Measurements from ENCODE around the gene FOS.
"Not testable (repeated sequence)": the region's sequence is repeated elsewhere in the genome, so short reads cannot be mapped to it uniquely, and the experiment has no call there.

Gene FOS

DNA sequence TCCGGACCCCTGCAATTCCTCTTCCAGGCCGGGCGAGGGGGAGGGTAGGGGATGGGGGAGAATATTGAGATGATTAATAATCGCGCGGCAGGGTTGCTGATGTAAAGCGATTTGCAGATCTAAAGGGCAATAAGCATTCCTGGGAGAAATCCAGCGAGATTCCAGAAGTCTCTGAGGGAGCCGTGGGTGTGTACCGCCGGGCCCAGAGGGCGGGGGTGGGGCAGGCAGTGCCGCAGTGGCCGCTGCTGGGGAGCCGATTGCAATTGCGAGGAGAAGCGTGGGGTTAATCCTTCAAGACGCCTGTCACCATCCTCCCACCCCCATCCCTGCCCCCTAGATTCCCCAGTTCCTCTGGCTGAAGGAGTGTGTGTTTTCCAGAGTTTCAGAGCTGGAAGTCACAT, 16.4 kb downstream of the FOS start:
- no peak for DNase-seq (ENCODE audit: low read depth)

GRCh38 chr14:75295491-75296345, 17.1 kb downstream of the FOS start:
- DNase-seq (ENCODE audit: low read depth): no peak

DNA sequence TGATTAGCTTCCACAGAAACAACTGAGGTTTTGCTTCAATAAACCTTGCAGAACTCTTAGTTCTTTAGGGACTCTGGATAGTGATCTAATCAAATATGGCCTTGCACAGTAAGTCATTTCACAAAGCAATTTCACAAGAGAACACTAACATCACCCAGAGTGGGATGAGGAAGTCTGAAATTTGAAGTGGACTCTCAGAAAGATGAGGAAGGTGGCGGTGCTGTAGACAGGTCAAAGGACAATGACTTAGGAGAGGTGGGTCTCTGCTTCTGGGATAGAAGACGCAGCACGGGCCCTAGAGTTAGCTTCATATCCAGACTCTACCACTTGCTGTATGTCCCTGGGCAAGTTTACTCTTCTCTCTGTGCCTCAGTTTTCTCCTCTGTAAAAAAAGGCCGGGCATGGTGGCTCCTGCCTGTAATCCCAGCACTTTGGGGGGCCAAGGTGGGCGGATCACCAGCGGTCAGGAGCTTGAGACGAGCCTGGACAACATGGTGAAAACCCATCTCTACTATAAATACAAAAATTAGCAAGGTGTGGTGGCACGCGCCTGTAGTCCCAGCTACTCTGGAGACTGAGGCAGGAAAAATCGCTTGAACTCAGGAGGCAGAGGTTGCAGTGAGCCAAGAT, 18.9 kb downstream of the FOS start:
- no peak for DNase-seq (ENCODE audit: low read depth)

DNA sequence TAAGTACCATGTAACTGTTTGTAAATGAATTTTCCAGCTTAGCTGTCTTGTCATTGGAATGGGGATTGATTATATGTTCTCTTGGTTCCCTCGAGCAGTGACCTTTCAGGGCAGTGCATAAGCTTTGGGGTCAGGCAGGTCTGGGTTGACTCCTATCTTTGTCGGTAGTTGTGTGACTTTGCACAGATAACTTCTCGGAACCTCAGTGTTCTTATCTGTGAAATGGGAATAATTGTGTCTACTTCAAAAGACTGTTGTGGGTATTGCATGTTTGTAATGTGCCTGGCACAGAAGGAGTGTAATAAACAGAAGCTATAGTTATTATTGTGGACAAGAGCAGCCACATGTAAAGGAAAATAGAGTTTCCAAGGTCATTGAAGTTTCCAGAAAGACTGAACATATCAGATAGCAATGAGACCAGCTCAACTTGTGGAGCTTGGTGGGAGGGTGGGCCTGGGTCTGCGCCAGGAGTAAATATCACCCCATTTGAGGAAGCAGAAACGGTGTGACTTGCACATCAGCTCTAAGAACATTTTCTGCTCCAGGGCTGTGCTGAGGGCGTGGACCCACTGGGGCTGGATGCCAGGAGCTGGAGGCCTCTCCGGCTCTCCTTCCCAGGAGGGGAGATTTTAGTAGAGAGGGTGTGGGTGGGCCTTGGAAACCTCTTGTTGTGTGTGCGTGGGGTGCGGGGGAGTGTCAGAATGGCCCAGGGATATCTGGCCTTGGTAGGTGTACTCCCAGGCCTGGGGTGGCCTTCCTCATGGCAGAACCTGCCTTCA, 19.7 kb downstream of the FOS start:
- no peak for DNase-seq (ENCODE audit: low read depth)

DNA sequence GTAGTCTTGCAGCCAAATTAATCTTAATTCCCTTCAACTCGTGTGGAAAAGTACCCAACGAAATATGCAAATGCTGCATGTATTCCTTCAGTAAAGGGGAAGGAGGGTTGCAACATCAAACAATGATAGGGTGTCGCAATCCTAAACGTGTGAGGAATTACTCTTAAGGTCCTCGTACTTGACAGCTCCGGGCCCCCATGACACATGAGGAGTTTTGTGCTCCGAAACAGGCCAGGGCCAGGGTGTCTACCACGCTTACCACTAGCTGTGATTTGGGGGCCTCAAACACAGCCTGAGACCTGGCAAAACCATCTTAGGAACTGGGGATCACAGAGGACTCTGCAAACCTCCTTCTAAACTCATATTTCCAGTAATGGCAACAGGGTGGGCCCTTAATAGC, 20.4 kb downstream of the FOS start:
- DNase-seq (ENCODE audit: low read depth): no peak

DNA sequence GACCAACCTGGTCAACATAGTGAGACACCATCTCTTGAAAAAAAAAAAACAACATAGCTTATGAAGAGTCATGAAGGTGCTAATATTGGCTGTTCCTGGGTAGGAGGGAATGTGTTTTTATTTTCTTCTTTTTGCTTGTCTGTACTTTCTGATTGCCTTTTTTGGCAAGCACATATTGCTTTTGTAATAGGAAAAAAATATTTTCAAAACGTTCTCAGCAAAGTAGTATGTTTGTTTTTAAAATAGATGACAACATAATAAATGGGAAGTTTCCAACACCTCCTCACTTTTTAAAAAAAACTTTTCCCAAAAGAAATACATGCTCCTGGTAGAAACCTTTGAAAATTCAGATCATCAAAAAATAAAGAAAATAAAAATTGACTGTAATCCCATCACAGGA, 20.9 kb downstream of the FOS start:
- no peak for DNase-seq (ENCODE audit: low read depth)

GRCh38 chr14:75301666-75302325, 23.2 kb downstream of the FOS start:
- no peak for DNase-seq (ENCODE audit: low read depth)

DNA sequence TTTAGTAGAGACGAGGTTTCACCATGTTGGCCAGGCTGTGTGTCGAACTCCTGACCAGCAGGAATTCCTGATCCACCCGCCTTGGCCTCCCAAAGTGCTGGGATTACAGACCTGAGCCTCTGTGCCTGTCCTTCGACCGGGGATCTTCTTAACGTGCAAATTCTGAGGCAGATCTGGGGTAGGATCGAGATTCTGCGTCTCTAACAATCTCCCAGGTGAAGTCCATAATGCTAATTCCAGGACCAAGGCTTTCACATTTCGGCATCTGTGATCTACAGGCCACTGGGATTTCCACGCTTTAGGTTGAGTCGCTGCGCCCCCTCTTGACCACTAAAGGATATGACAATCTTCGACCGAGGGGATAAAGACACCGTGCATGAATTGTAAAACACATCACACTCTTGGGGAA, 24.8 kb downstream of the FOS start:
- DNase-seq (ENCODE audit: low read depth): no peak

- not testable (repeated sequence) for DNase-seq (ENCODE audit: low read depth)
Measured at GRCh38 chr14:75306410-75306809, 27.8 kb downstream of the FOS start.

- no peak for DNase-seq (ENCODE audit: low read depth)
Measured at GRCh38 chr14:75306927-75307699, 28.5 kb downstream of the FOS start.

- DNase-seq (ENCODE audit: low read depth): peak; percentile 68
Measured at GRCh38 chr14:75307700-75308379, 29.2 kb downstream of the FOS start.

- DNase-seq (ENCODE audit: low read depth): not testable (repeated sequence)
Measured at GRCh38 chr14:75308991-75309390, 30.4 kb downstream of the FOS start.

DNA sequence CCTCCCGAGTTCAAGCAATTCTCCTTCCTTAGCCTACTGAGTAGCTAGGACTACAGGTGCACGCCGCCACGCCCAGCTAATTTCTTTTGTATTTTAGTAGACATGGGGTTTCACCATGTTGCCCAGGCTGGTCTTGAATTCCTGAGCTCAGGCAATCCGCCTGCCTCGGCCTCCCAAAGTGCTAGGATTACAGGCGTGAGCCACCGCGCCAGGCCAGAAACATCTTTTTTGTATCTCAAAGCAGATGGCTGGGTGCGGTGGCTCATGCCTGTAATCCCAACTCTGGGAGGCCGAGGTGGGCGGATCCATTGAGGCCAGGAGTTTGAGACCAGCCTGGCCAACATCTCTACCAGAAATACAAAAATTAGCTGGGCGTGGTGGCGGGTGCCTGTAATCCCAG, 30.9 kb downstream of the FOS start:
- not testable (repeated sequence) for DNase-seq (ENCODE audit: low read depth)

DNA sequence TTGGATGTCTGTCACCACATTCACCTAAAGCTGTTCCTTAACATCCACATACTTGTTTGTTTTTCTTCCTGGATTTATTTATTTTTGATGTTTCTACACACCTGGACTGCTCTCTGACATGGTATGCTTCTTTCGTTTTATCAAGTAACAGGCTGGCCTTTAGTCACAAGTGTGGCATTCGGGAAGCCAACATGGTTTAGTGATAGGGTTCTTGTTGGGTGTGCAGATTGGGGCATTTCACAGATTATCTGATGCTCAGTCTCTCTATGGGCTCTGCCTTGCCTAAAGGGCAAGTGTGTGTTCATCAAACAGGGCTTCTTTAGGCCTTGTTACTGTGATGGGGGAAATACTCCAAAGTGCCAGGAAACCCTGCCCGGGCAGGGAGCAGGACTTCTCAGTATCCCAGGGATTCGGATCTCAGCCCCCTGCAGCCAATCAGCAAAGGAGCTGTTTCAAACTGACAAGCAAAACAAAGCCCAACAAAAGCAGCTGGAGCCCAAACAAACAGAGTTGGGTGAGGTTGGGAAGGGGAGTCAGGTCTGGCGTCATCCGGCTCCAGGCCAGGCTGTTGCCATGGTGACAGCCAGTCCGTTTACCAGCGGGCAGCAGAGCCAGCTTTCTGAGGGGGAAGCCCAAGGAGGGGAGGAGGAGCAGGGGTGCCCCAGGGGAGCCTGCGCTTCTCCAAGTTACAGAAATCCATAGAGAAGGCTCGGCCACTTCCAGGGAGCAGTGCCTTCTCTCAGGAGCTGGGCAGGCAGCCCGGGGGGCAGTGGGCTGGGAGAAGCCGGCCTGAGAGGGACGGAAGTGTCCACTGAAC, 31.9 kb downstream of the FOS start:
- DNase-seq (ENCODE audit: low read depth): peak; percentile 95

GRCh38 chr14:75311356-75311755, 32.7 kb downstream of the FOS start:
- no peak for DNase-seq (ENCODE audit: low read depth)

- no peak for DNase-seq (ENCODE audit: low read depth)
Measured at GRCh38 chr14:75312341-75312740, 33.7 kb downstream of the FOS start.

DNA sequence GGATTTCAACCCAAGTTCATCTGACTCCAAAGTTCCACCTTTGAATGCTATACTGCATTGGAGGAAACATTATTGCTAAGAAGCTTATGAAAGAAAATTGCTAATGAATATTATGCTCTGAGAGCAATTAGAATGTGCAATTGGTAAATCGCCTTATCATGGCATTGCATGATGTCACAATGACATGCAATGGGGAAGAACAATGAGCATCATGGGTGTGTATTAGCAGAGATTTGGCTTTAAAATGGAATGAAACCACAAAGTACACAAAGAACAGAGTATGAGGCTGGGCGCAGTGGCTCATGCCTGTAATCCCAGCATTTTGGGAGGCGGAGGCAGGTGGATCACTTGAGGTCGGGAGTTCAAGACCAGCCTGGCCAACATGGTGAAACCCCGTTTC, 34.7 kb downstream of the FOS start:
- no peak for DNase-seq (ENCODE audit: low read depth)

DNA sequence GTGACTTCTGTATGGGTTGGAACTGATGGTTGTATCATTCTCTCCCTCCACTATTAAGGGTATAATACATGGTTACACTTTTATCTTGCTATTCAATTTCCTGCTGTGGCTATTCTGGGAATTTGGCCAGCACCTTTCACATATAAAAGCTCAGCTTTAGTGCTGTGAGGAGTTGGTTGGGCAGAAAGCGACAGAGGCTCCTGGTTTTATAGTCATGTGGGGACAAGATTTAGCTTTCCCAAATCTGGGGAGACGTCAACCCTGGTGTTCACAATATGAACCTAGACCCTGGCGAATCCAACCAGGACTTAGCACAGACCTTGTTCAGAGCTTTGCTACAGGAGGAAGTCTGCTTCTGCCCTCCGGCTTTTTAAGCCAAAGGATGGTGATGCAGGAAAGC, 36.5 kb downstream of the FOS start:
- DNase-seq (ENCODE audit: low read depth): no peak

GRCh38 chr14:75317148-75317547, 38.5 kb downstream of the FOS start:
- DNase-seq (ENCODE audit: low read depth): no peak

DNA sequence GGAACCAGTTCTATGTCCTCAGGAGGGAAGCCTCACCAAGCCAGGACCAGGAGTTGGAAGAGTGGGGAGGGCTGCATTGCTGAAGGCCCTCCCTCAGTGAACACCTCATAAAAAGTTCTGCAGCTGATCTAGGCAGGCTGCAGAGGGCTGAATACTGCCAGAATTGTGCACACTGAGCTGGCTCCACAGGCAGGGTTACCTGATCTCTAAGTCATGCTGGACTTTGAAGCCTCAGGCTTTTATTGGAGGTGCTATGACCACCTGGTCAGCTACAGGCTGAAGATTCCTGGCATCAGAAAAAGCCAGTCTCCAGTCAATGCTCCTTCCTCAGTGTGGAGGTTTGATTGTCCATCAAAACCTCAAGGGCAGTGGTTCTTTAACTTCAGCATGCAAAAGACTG, 39.7 kb downstream of the FOS start:
- DNase-seq (ENCODE audit: low read depth): no peak

All from fibroblast of the conjunctiva (primary cell).